ENCODE results near the gene GPR37.

DNA sequence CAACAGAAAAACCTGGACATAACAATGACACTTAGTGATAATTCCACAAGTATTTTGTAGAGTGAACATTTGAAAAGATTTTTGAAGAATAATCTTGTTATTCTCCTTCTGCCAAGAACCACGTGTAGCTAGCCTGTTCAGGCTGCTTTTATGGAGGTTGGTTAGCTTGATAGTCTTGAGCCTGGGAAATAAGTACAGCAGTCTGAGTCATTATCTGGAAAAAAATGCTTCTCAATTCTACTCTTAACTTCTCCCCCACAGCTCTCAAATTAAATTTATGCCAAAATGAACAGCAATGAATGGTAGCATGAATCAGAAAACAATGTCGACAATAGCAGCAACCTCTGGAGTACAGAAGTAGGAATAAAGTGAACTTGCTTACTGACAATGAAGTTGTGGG is 63.2 kb downstream of the GPR37 start:
- TF ChIP-seq, protein P1, sequence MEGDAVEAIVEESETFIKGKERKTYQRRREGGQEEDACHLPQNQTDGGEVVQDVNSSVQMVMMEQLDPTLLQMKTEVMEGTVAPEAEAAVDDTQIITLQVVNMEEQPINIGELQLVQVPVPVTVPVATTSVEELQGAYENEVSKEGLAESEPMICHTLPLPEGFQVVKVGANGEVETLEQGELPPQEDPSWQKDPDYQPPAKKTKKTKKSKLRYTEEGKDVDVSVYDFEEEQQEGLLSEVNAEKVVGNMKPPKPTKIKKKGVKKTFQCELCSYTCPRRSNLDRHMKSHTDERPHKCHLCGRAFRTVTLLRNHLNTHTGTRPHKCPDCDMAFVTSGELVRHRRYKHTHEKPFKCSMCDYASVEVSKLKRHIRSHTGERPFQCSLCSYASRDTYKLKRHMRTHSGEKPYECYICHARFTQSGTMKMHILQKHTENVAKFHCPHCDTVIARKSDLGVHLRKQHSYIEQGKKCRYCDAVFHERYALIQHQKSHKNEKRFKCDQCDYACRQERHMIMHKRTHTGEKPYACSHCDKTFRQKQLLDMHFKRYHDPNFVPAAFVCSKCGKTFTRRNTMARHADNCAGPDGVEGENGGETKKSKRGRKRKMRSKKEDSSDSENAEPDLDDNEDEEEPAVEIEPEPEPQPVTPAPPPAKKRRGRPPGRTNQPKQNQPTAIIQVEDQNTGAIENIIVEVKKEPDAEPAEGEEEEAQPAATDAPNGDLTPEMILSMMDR (IDR thresholded peaks at IDR 0.05; ENCODE audit: extremely low read depth in 1 of 2, insufficient read depth in 1 of 2, low read depth in 1 of 2, low read length in 2 of 2): no peak
- no peak for TF ChIP-seq POLR2A (IDR thresholded peaks at IDR 0.05; ENCODE audit: low read depth, low read length)

All from endothelial cell of umbilical vein (primary cell).